GM12878 (cell line): ENCODE measurements around the gene UBE3D.

Experiments
- BRCA1 ChIP-seq: IDR thresholded peaks from 2 replicates; pipeline ENCODE4 v1.6.1; 2011; ENCODE audit warnings: low read depth, low read length, improper control_type of control experiment
- EGR1 ChIP-seq, 2 experiments: IDR thresholded peaks; 1 replicate in 1 of 2; 2 replicates in 1 of 2; pipeline ENCODE4 v1.6.1; 2011 to 2012; ENCODE audit warnings: low read depth in 2 of 2, low read length in 2 of 2, borderline replicate concordance in 1 of 2, mild to moderate bottlenecking in 1 of 2, moderate library complexity in 1 of 2
- EZH2 ChIP-seq: IDR thresholded peaks from 2 replicates; pipeline ENCODE4 v1.6.1; 2012; ENCODE audit warnings: low read depth, mild to moderate bottlenecking, control low read depth, inconsistent platforms, low read length, borderline replicate concordance; ENCODE audit not compliant: control insufficient read depth
- GABPA ChIP-seq: IDR thresholded peaks from 2 replicates; pipeline ENCODE4 v1.6.1; 2014; ENCODE audit warnings: antibody characterized with exemption, low read depth, mild to moderate bottlenecking, inconsistent platforms
- POLR2A ChIP-seq: IDR thresholded peaks from 2 replicates; pipeline ENCODE4 v1.6.1; 2011; ENCODE audit warnings: low read depth, mild to moderate bottlenecking, low read length
- RCOR1 ChIP-seq: conservative IDR thresholded peaks from 2 replicates; pipeline ENCODE4 v1.6.1; 2012; ENCODE audit warnings: low read depth, low read length, improper control_type of control experiment
- REST ChIP-seq: IDR thresholded peaks from 2 replicates; pipeline ENCODE4 v1.6.1; 2012; ENCODE audit warnings: mild to moderate bottlenecking, low read depth, low read length
- TCF7 ChIP-seq: IDR thresholded peaks from 2 replicates; pipeline ENCODE4 v1.6.1; 2014; ENCODE audit warnings: antibody characterized with exemption, borderline replicate concordance

GRCh38 chr6:82870582-82871172 lies 195.0 kb downstream of the UBE3D start:
- TF ChIP-seq EZH2 (no peak), POLR2A (no peak), TCF7 (no peak), RCOR1 (no peak), BRCA1 (no peak), GABPA (no peak), REST (no peak), EGR1 (IDR thresholded peaks at IDR 0.05; ENCODE audit: borderline replicate concordance in 1 of 2, low read depth in 2 of 2, low read length in 2 of 2) (no peak)
